LNCAP (cell line): Measurements from ENCODE around the gene CDKAL1.

ENCODE experiments used
- TF ChIP-seq, protein P1 (sequence below): fragments of 450-650 bp; IDR thresholded peaks from 2 replicates; pipeline ENCODE4 v1.5.1; 2017; ENCODE audit warnings: mild to moderate bottlenecking

The CDKAL1 gene

DNA sequence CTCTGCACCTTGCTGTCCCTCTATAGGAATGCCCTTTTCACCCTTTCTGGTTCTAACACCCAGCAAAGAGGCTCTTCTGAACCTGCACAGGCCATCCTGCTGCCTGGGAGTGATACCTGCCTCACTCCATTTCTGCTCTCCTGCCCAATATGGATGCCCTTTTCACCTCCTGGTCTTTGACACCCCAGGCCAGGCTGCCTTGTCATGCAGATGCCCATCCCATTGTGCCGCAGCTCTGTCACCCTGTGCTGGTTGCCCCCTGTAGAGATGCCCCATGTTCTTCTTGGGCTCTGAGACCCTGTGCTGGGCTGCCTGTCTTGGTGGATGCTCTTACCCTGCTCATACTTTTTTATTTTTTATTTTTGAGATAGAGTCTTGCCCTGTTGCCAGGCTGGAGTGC, 95.3 kb downstream of the CDKAL1 start:
- TF ChIP-seq, protein P1, sequence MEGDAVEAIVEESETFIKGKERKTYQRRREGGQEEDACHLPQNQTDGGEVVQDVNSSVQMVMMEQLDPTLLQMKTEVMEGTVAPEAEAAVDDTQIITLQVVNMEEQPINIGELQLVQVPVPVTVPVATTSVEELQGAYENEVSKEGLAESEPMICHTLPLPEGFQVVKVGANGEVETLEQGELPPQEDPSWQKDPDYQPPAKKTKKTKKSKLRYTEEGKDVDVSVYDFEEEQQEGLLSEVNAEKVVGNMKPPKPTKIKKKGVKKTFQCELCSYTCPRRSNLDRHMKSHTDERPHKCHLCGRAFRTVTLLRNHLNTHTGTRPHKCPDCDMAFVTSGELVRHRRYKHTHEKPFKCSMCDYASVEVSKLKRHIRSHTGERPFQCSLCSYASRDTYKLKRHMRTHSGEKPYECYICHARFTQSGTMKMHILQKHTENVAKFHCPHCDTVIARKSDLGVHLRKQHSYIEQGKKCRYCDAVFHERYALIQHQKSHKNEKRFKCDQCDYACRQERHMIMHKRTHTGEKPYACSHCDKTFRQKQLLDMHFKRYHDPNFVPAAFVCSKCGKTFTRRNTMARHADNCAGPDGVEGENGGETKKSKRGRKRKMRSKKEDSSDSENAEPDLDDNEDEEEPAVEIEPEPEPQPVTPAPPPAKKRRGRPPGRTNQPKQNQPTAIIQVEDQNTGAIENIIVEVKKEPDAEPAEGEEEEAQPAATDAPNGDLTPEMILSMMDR = no peak

DNA sequence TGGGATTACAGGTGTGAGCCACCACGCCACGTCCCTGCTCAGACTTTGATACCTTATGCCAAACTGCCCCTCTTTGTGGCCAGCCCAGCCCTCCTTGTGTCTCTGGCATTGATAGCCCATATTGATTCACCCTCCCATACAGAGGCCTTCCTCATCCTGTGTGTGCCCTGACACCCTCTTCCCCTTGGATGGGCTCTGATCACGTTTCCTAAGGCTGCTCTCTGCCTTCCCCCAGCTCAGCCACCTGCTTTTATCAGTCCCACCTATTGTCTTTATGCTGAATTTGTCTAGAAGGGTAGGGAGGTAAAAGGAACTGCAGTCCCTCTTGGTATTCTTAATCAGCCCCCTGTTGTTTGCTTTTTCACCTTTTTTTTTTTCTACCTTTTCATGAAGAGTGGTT, 95.9 kb downstream of the CDKAL1 start:
- TF ChIP-seq, protein P1 = no peak

DNA sequence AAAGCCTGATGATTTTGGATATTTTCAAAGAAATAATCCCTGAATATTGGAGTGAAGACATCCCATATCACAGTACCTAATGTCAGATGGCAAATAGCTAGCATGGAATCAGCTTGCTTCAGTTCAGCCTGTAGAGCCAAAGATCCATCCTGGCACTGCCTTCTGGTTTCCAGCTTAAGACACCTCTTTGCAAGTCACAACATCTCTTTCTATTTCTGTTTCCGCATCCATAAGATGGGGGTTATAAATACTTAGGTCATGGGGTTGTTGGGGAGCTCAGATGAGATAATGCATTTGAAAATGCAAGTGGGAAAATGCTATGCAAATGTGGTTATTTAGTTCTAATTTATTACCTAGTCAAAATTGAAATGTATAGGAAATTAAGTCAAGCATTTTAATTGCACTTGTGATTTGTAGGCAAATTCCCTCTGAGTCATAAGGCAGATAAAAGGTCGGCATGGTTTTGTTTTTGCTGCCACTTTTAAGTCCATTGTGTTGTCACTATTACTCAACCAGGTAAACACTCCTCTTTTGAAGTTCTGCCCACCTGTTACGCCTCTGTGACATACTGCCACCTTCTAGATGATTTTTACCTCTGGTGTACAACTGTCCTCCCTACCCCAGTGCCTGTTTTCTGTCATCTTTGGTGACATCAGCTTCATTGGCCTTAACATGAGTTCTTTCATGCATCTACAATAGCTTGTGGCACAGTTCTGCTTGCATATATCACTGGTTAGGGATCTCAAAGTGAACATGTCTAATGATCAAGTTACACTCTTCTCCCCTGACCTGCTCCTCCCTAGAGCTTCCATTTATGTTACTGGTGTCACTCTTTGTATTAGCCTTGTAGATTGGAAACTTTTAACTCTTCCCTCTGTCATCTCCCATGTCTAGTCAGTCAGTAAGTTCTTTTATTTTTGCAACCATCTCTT, 96.6 kb downstream of the CDKAL1 start:
- TF ChIP-seq, protein P1 = no peak

DNA sequence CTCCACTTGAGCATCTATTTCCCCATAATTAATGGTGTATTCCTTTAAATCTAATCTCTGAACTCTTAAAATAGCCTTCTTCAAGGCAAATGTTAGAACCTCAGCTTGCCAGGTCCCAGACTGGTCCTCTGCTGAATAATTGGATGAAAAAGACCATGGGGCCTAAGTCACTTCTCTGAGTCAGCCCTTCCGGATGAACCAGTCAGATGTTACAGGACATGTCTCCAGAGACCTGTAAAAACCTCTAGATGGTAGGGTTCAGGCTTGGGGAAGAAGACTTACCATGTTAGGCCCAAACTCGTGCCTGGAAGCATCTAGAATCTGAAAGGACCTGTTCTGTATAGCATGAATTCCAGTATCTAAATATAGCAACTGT, 97.3 kb downstream of the CDKAL1 start:
- TF ChIP-seq, protein P1 = no peak

DNA sequence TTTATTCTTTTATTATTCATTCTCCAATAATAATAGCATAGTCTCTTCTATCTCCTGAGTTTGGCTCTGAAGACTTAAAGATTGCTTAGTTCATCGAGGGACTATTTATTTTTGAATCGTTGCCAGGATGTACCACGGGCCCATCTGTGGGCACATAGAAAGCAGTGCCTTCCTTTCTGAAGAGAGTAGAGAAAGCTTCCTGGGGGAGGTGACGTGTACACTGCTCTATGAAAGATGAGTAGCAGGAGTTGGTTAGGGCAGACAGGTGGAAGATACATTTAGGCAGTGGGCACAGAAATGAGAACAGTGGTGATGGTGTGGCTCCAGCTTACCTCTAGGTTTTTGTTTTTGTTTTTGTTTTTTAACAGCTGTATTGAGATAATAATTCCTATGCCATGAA, 98.4 kb downstream of the CDKAL1 start:
- TF ChIP-seq, protein P1 = no peak

DNA sequence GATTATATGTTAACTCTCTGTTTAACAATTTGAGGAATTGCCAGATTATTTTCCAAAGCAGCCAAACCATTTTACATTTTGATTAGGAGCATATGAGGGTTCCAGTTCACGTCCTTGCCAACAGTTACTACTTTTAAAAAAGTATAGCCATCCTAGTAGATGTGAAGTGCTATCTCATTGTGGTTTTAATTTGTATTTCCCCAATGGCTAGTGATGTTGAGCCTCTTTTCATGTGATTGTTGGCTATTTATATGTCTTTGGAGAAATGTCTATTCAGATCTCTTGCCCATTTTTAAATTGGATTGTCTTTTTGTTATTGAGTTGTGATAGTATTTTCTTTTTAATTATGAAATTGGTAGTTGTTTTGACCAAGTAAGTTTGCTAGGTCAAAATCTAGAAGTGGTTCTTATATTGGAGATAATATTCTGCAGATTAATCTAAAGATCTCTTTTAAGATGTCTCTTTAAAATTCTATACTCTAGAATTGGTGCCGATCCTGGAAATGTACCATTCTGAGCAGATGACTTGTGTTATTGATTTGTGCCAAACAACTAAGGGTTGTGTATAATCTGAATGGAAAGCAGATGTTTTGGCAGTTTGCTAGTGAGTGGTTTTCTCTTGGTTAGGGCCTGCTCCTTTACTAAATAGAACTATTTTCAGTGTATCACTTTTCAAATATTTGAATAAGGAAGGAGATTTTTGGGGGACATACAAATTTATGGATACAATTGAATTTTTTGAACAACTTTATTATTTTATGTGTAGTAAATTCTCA, 99.5 kb downstream of the CDKAL1 start:
- TF ChIP-seq, protein P1 = no peak

DNA sequence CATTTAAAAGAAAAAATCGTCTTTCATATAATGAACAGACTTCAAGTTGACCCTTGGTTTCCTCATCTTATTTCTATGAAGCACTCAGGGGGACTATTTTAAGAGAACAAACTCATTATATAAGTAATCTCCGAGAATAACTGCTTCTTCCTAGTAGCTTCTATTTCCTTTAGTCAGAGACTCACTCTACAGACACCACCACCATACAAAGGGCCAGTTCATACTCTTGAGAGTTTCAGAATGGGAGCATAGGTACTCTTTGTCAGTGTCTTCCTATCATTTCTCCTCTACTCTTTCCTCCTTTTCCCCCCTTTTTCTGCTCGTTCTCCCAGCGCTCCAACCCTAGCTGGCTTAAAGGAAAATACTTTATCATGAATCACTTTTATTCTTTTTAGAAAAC, 104.9 kb downstream of the CDKAL1 start:
- TF ChIP-seq, protein P1 = no peak
